NT2/D1 (cell line): ENCODE measurements around the gene PKN3.

Source experiments
- SUZ12 ChIP-seq: IDR thresholded peaks from 2 replicates; pipeline ENCODE4 v1.6.1; 2011; ENCODE audit not compliant: insufficient read length, insufficient read depth; ENCODE audit errors: extremely low read depth
- YY1 ChIP-seq: IDR thresholded peaks from 2 replicates; pipeline ENCODE4 v1.6.1; 2011; ENCODE audit not compliant: insufficient read length, insufficient read depth

- TF ChIP-seq YY1 (no peak), SUZ12 (no peak)
These were observed 48.8 kb downstream of the PKN3 start for GRCh38 chr9:128750926-128751595.
